GM18499 (cell line): Measurements from ENCODE around the gene ABCA13.

ENCODE experiments used
- ATAC-seq: cut with Tn5 transposase; IDR thresholded peaks from one replicate; pipeline ENCODE4 v1.9.1; 2021; ENCODE audit warnings: moderate number of reproducible peaks; ENCODE audit not compliant: insufficient read depth, unreplicated experiment

ABCA13 gene

GRCh38 chr7:48497521-48497920 is 326.3 kb downstream of the ABCA13 start:
- no peak for ATAC-seq

- no peak for ATAC-seq
These were observed 330.8 kb downstream of the ABCA13 start for GRCh38 chr7:48502021-48502420.

GRCh38 chr7:48505051-48505450 is 333.8 kb downstream of the ABCA13 start:
- ATAC-seq: no peak

- no peak for ATAC-seq
These were observed 334.2 kb downstream of the ABCA13 start for GRCh38 chr7:48505466-48505865.

- ATAC-seq: no peak
These were observed 335.3 kb downstream of the ABCA13 start for GRCh38 chr7:48506569-48506968.

GRCh38 chr7:48511080-48511479 is 339.8 kb downstream of the ABCA13 start:
- ATAC-seq: no peak

GRCh38 chr7:48512892-48513291 is 341.6 kb downstream of the ABCA13 start:
- ATAC-seq: no peak

GRCh38 chr7:48515171-48515570 is 343.9 kb downstream of the ABCA13 start:
- no peak for ATAC-seq

- no peak for ATAC-seq
These were observed 346.8 kb downstream of the ABCA13 start for GRCh38 chr7:48518092-48518491.

- no peak for ATAC-seq
These were observed 351.4 kb downstream of the ABCA13 start for GRCh38 chr7:48522692-48523091.

GRCh38 chr7:48525736-48526732 is 354.8 kb downstream of the ABCA13 start:
- no peak for ATAC-seq

GRCh38 chr7:48528646-48529045 is 357.4 kb downstream of the ABCA13 start:
- ATAC-seq: no peak

- no peak for ATAC-seq
These were observed 366.3 kb downstream of the ABCA13 start for GRCh38 chr7:48537561-48537960.

- ATAC-seq: no peak
These were observed 369.5 kb downstream of the ABCA13 start for GRCh38 chr7:48540746-48541145.

- ATAC-seq: no peak
These were observed 377.4 kb downstream of the ABCA13 start for GRCh38 chr7:48548667-48549066.

GRCh38 chr7:48551652-48552051 is 380.4 kb downstream of the ABCA13 start:
- ATAC-seq: no peak

- no peak for ATAC-seq
These were observed 392.1 kb downstream of the ABCA13 start for GRCh38 chr7:48563334-48563733.

- no peak for ATAC-seq
These were observed 404.3 kb downstream of the ABCA13 start for GRCh38 chr7:48575516-48575915.

- no peak for ATAC-seq
These were observed 416.2 kb downstream of the ABCA13 start for GRCh38 chr7:48587475-48587874.

GRCh38 chr7:48594349-48594748 is 423.1 kb downstream of the ABCA13 start:
- no peak for ATAC-seq

GRCh38 chr7:48595756-48596155 is 424.5 kb downstream of the ABCA13 start:
- no peak for ATAC-seq

GRCh38 chr7:48610705-48611104 is 439.4 kb downstream of the ABCA13 start:
- no peak for ATAC-seq
